Measurements from ENCODE around the gene IRF5. TPM values are rescaled to one million over a fixed set of nuclear protein-coding genes. Genes with fewer than 3 reads are reported as not detected.
"Not testable (repeated sequence)": the region's sequence is repeated elsewhere in the genome, so short reads cannot be mapped to it uniquely, and the experiment has no call there.

Gene IRF5
- total RNA-seq, 1 experiment from 2014 or later, result not detected

- no peak for DNase-seq (ENCODE audit: low read depth)
Observed at GRCh38 chr7:128938544-128939074, 882 bp downstream of the IRF5 start.

GRCh38 chr7:128939075-128939860 lies 1.5 kb downstream of the IRF5 start:
- DNase-seq (ENCODE audit: low read depth), result no peak

GRCh38 chr7:128939861-128940410 lies 2.2 kb downstream of the IRF5 start:
- DNase-seq (ENCODE audit: low read depth), result no peak

GRCh38 chr7:128940494-128941322 lies 3.0 kb downstream of the IRF5 start:
- no peak for DNase-seq (ENCODE audit: low read depth)

- no peak for DNase-seq (ENCODE audit: low read depth)
Observed at GRCh38 chr7:128941323-128941890, 3.7 kb downstream of the IRF5 start.

- DNase-seq (ENCODE audit: low read depth), result no peak
Observed at GRCh38 chr7:128941946-128942526, 4.3 kb downstream of the IRF5 start.

GRCh38 chr7:128943251-128943650 lies 5.5 kb downstream of the IRF5 start:
- DNase-seq (ENCODE audit: low read depth), result not testable (repeated sequence)

GRCh38 chr7:128944487-128945236 lies 6.9 kb downstream of the IRF5 start:
- no peak for DNase-seq (ENCODE audit: low read depth)

- DNase-seq (ENCODE audit: low read depth), result no peak
Observed at GRCh38 chr7:128945668-128946366, 8.1 kb downstream of the IRF5 start.

- no peak for DNase-seq (ENCODE audit: low read depth)
Observed at GRCh38 chr7:128946936-128947830, 9.5 kb downstream of the IRF5 start.

- DNase-seq (ENCODE audit: low read depth), result peak; percentile 61
Observed at GRCh38 chr7:128947854-128948253, 10.1 kb downstream of the IRF5 start.

GRCh38 chr7:128948312-128948973 lies 10.7 kb downstream of the IRF5 start:
- peak; percentile 40 for DNase-seq (ENCODE audit: low read depth)

GRCh38 chr7:128948976-128949760 lies 11.4 kb downstream of the IRF5 start:
- DNase-seq (ENCODE audit: low read depth), result no peak

- no peak for DNase-seq (ENCODE audit: low read depth)
Observed at GRCh38 chr7:128951296-128951695, 13.6 kb downstream of the IRF5 start.

GRCh38 chr7:128954150-128954549 lies 16.4 kb downstream of the IRF5 start:
- no peak for DNase-seq (ENCODE audit: low read depth)

- DNase-seq (ENCODE audit: low read depth), result no peak
Observed at GRCh38 chr7:128954830-128955802, 17.4 kb downstream of the IRF5 start.

GRCh38 chr7:128955981-128956380 lies 18.3 kb downstream of the IRF5 start:
- no peak for DNase-seq (ENCODE audit: low read depth)
